HEK293T (cell line): ENCODE data around the gene BAZ2A.

Experiments used
- BHLHE40 ChIP-seq: fragments of 450-650 bp; IDR thresholded peaks from 2 replicates; pipeline ENCODE4 v1.6.1; 2016; ENCODE audit warnings: mild to moderate bottlenecking, moderate library complexity, borderline replicate concordance
- ELF4 ChIP-seq: fragments of 450-650 bp; IDR thresholded peaks from 2 replicates; pipeline ENCODE4 v1.6.1; 2017; ENCODE audit warnings: antibody characterized with exemption
- FOXK2 ChIP-seq: fragments of 450-650 bp; IDR thresholded peaks from 2 replicates; pipeline ENCODE4 v1.6.1; 2016; ENCODE audit warnings: mild to moderate bottlenecking
- FOXM1 ChIP-seq: fragments of 450-650 bp; IDR thresholded peaks from 2 replicates; pipeline ENCODE4 v1.6.1; 2017; ENCODE audit warnings: mild to moderate bottlenecking, borderline replicate concordance
- HDGF ChIP-seq: fragments of 450-650 bp; IDR thresholded peaks from 2 replicates; pipeline ENCODE4 v1.6.1; 2017; ENCODE audit warnings: antibody characterized with exemption, borderline replicate concordance
- LEF1 ChIP-seq: fragments of 450-650 bp; IDR thresholded peaks from 2 replicates; pipeline ENCODE4 v1.6.1; 2017; ENCODE audit warnings: mild to moderate bottlenecking, borderline replicate concordance
- NFRKB ChIP-seq: fragments of 450-650 bp; IDR thresholded peaks from 2 replicates; pipeline ENCODE4 v1.6.1; 2016; ENCODE audit warnings: mild to moderate bottlenecking, moderate library complexity
- PKNOX1 ChIP-seq: fragments of 450-650 bp; IDR thresholded peaks from 2 replicates; pipeline ENCODE4 v1.6.1; 2016
- TARDBP ChIP-seq: fragments of 450-650 bp; IDR thresholded peaks from 2 replicates; pipeline ENCODE4 v1.6.1; 2016

DNA sequence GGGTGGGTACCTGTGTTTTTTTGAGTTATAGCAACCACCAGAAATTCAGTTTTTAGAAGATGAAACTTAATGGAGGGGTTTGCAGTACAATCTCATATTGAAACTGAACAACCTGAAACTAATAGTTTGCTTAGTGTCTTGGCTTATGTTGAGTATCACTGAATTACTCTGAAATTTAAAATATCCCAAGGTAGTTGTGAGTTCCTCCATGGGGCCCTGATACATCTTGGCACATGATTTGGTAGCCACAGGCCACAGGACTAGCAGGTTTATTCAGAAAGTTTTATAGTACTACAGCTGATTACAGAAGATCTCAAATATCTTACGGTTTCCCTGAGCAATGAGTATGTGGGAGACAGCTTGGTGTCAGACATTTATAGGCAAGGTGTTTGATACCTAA, 47.6 kb upstream of the BAZ2A start:
- TF ChIP-seq BHLHE40 (no peak), PKNOX1 (no peak), HDGF (no peak), TARDBP (no peak), LEF1 (no peak), FOXK2 (no peak), NFRKB (no peak), ELF4 (no peak), FOXM1 (no peak)
